Gastrocnemius medialis (tissue), 4 donors: ENCODE data around the gene CACNA1A. TPM values are rescaled to one million over a fixed set of nuclear protein-coding genes. Genes with fewer than 3 reads are reported as not detected.

Source experiments
- ATAC-seq, 2 donors: fragments of 150-250 bp; one replicate each; pipeline ENCODE4 v1.9.1; 2016
- DNase-seq, 2 donors: peaks; one replicate each; pipeline ENCODE4 v3.0.0-alpha.2; 2019
- H3K27ac ChIP-seq, 4 donors: fragments of 200-600 bp; sonication (generic); 1 replicate in 1 of 4; 2 replicates in 3 of 4; pipeline ENCODE4 v1.5.1; 2016 to 2018; ENCODE audit warnings: mild to moderate bottlenecking in 2 of 4, moderate library complexity in 1 of 4
- H3K27me3 ChIP-seq, 3 donors: fragments of 200-600 bp; sonication (generic) in 2 of 3; 1 replicate in 1 of 3; 2 replicates in 2 of 3; pipeline versions ENCODE4 v1.5.1 to v1.6.0; 2016 to 2019; ENCODE audit warnings: mild to moderate bottlenecking in 1 of 3, moderate library complexity in 1 of 3
- H3K36me3 ChIP-seq, 2 donors: fragments of 200-600 bp; sonication (generic) in 1 of 2; one replicate each; pipeline ENCODE4 v1.5.1; 2017 to 2018
- H3K4me1 ChIP-seq, 2 donors: fragments of 200-600 bp; sonication (generic) in 1 of 2; one replicate each; pipeline ENCODE4 v1.5.1; 2016 to 2017; ENCODE audit warnings: mild to moderate bottlenecking in 2 of 2
- H3K4me3 ChIP-seq, 4 donors: fragments of 200-600 bp; sonication (generic) in 3 of 4; 1 replicate in 1 of 4; 2 replicates in 3 of 4; pipeline ENCODE4 v1.5.1; 2016 to 2019; ENCODE audit warnings: mild to moderate bottlenecking in 2 of 4
- H3K9me3 ChIP-seq, 3 donors: fragments of 200-600 bp; sonication (generic) in 2 of 3; 1 replicate in 1 of 3; 2 replicates in 2 of 3; pipeline ENCODE4 v1.5.1; 2016 to 2019
- CTCF ChIP-seq, 5 experiments: fragments of 450-650 bp in 3 of 5; fragments of 200-600 bp in 2 of 5; sonication (generic) in 2 of 5; IDR thresholded peaks in 4 of 5; conservative IDR thresholded peaks in 1 of 5; 1 replicate in 4 of 5; 2 replicates in 1 of 5; pipeline ENCODE4 v1.5.1; 2016 to 2019; ENCODE audit warnings: antibody characterized with exemption in 5 of 5, mild to moderate bottlenecking in 3 of 5, moderate library complexity in 3 of 5
- POLR2A ChIP-seq, 2 donors: fragments of 450-650 bp; IDR thresholded peaks; one replicate each; pipeline ENCODE4 v1.6.1; 2017; ENCODE audit warnings: antibody characterized with exemption in 2 of 2, mild to moderate bottlenecking in 2 of 2, moderate library complexity in 2 of 2
- in situ Hi-C, 4 donors: fragments of 200-750 bp; cut with MboI; loops; one replicate each; pipeline versions ENCODE4 v1.15.0 to v1.8.0; 2017; ENCODE audit warnings: low sequenced_read_pairs in 4 of 4
- intact Hi-C: fragments of 100-400 bp; cut with DNase I; formaldehyde crosslinking; loops from one replicate; pipeline ENCODE4 v1.15.1; 2023; ENCODE audit warnings: low total_unique reads
- total RNA-seq, 4 donors: library from RNA; depleted of rRNA; stranded (reverse); fragments of >200 nt; gene quantifications; one replicate each; pipeline versions ENCODE4 v1.1.0 to v1.2.3, GENCODE V29; 2016

CACNA1A gene
- total RNA-seq, 4 donors from 2014 or later = 0.15 to 0.51 (median 0.33) TPM; not detected in 1

GRCh38 chr19:13381827-13382632, 124.2 kb downstream of the CACNA1A start:
- intact Hi-C loops = no loop called here
- Histone ChIP-seq H3K27ac (no peak overlapping the region), H3K36me3 (no peaks in the 10 kb centered on the region), H3K27me3 (no peaks in the 10 kb centered on the region), H3K9me3 (no peaks in the 10 kb centered on the region), H3K4me3 (no peak overlapping the region), H3K4me1 (no peaks in the 10 kb centered on the region)
- TF ChIP-seq POLR2A (IDR thresholded peaks at IDR 0.05) (no peak), CTCF (IDR thresholded peaks at IDR 0.05 in 4 of 5, conservative IDR thresholded peaks at IDR 0.05 in 1 of 5) (no peak)
- DNase-seq (no peak), ATAC-seq (no peak)
- in situ Hi-C loops = no loop called here

GRCh38 chr19:13376537-13376936, 129.7 kb downstream of the CACNA1A start:
- no peaks in the 10 kb centered on the region for H3K9me3 ChIP-seq
- DNase-seq = no peak
- intact Hi-C loops = no loop called here

GRCh38 chr19:13373599-13373998, 132.7 kb downstream of the CACNA1A start:
- H3K27ac ChIP-seq = no peak overlapping the region
- no peaks in the 10 kb centered on the region for H3K4me1 ChIP-seq
- H3K36me3 ChIP-seq = no peaks in the 10 kb centered on the region
- in situ Hi-C loops = no loop called here
- no peak for DNase-seq
- H3K27me3 ChIP-seq = no peaks in the 10 kb centered on the region
- intact Hi-C loops = no loop called here
- no peak for ATAC-seq
- H3K9me3 ChIP-seq = no peaks in the 10 kb centered on the region
- TF ChIP-seq POLR2A (IDR thresholded peaks at IDR 0.05) = no peak
- H3K4me3 ChIP-seq = no peak overlapping the region

More at GRCh38 chr19:13376537-13376936, 129.7 kb downstream of the CACNA1A start:
- Histone ChIP-seq H3K4me3 (no peak overlapping the region), H3K27me3 (no peaks in the 10 kb centered on the region), H3K36me3 (no peaks in the 10 kb centered on the region), H3K27ac (no peak overlapping the region), H3K4me1 (no peaks in the 10 kb centered on the region)
- in situ Hi-C loops = no loop called here
- ATAC-seq = no peak
- no peak for TF ChIP-seq CTCF (IDR thresholded peaks at IDR 0.05 in 4 of 5, conservative IDR thresholded peaks at IDR 0.05 in 1 of 5)
- TF ChIP-seq POLR2A (IDR thresholded peaks at IDR 0.05) = no peak

- no peaks in the 10 kb centered on the region for H3K4me1 ChIP-seq
- ATAC-seq (no peak), DNase-seq (no peak)
- no peak overlapping the region for H3K4me3 ChIP-seq
- in situ Hi-C loops = no loop called here
- no peaks in the 10 kb centered on the region for H3K36me3 ChIP-seq
- intact Hi-C loops = no loop called here
- no peaks in the 10 kb centered on the region for H3K27me3 ChIP-seq
- no peaks in the 10 kb centered on the region for H3K9me3 ChIP-seq
- no peak overlapping the region for H3K27ac ChIP-seq
- TF ChIP-seq CTCF (IDR thresholded peaks at IDR 0.05 in 4 of 5, conservative IDR thresholded peaks at IDR 0.05 in 1 of 5) = no peak
- TF ChIP-seq POLR2A (IDR thresholded peaks at IDR 0.05) = no peak
These were observed 135.3 kb downstream of the CACNA1A start for GRCh38 chr19:13370948-13371347.

- DNase-seq (no peak), ATAC-seq (no peak)
- H3K4me3 ChIP-seq = no peak overlapping the region
- no peak overlapping the region for H3K27ac ChIP-seq
- TF ChIP-seq POLR2A (IDR thresholded peaks at IDR 0.05) (no peak), CTCF (IDR thresholded peaks at IDR 0.05 in 4 of 5, conservative IDR thresholded peaks at IDR 0.05 in 1 of 5) (no peak)
- H3K4me1 ChIP-seq = no peaks in the 10 kb centered on the region
- no peaks in the 10 kb centered on the region for H3K27me3 ChIP-seq
- intact Hi-C loops (no loop called here), in situ Hi-C loops (no loop called here)
- H3K9me3 ChIP-seq = no peaks in the 10 kb centered on the region
- no peaks in the 10 kb centered on the region for H3K36me3 ChIP-seq
These were observed 139.6 kb downstream of the CACNA1A start for GRCh38 chr19:13366529-13367143.
